Embryonic facial prominence (tissue), 1 donor: Measurements from ENCODE around the gene OLFML2A.
"Not testable (repeated sequence)": the region's sequence is repeated elsewhere in the genome, so short reads cannot be mapped to it uniquely, and the experiment has no call there.

Experiments used
- DNase-seq: peaks from one replicate; pipeline ENCODE4 v3.0.0-alpha.2; 2016; ENCODE audit errors: extremely low spot score

OLFML2A gene

GRCh38 chr9:124820698-124821623 lies 44.0 kb downstream of the OLFML2A start:
- no peak for DNase-seq

DNA sequence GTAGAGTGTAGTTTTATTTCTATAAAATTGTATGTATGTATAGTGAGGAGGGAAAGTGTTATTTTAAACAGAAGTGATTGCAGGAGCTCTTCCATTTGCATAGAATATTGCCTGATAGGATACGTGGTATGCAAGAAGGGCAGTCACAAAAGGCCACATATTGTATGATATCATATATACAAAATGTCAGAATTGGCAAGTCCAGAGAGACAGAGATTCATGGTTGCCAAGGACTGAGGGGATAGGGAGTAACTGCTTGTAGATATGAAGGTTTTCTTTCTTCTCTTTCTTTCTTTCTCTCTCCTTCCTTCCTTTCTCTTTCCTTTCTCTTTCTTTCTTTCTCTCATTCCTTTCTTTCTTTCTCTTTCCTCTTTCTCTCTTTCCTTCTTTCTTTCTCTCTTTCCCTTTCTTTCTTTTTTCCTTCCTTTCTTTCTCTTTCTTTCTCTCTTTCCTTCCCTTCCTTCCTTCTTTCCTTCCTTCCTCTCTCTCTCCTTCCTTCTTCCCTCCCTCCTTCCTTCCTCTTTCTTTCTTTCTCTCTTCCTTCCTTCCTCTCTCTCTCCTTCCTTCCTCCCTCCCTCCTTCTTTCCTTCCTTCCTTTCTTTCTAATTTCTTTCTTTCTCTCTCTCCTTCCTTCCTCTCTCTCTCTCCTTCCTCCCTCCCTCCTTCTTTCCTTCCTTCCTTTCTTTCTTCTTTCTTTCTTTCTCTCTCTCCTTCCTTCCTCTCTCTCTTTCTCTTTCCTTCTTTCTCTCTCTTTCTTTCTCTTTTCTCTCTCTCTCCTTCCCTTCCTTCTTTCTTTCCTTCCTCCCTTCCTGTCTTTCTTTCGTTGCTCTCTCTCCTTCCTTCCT lies 51.8 kb downstream of the OLFML2A start:
- no peak for DNase-seq

GRCh38 chr9:124829334-124829669 lies 52.4 kb downstream of the OLFML2A start:
- DNase-seq = no peak

DNA sequence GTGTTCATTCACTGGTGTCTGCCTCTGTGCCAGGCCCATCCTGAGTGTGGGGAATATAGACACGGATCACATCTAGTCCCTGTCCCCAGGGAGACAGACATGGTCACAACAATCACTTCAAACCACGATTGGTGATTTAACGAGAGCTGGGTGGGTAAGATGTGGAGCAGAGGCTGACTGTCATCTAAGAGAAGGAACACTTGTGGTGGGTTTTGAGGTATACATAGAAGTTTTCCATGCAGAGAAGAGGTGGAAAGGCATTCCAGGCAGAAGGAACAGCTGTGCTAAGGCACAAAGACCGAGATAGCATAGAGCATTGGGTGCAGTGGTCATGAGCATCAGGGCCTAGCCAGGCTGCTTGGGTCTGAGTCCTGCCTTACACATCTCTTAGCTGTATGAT lies 53.7 kb downstream of the OLFML2A start:
- no peak for DNase-seq

- no peak for DNase-seq
Observed at GRCh38 chr9:124831642-124832364, 54.9 kb downstream of the OLFML2A start.

DNA sequence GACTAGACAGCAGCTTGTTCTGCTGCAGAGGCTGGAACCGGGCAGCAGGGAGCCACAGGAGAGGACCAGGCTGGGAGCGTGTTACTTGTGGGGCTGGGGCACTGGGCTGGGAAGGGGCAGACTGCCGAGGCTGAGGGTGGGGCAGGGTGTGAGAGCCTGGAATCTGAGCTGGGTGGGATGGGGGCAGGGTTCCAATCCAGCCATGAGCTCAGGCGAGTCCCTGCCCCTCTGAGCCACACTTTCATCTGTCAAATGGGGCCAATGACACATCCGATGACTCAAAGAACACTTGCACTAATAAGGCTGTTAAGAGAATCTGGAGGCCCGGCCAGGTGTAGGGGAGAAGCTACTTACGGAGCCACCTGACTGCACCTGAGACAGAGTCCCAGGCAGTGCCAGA lies 57.7 kb downstream of the OLFML2A start:
- DNase-seq = no peak

DNA sequence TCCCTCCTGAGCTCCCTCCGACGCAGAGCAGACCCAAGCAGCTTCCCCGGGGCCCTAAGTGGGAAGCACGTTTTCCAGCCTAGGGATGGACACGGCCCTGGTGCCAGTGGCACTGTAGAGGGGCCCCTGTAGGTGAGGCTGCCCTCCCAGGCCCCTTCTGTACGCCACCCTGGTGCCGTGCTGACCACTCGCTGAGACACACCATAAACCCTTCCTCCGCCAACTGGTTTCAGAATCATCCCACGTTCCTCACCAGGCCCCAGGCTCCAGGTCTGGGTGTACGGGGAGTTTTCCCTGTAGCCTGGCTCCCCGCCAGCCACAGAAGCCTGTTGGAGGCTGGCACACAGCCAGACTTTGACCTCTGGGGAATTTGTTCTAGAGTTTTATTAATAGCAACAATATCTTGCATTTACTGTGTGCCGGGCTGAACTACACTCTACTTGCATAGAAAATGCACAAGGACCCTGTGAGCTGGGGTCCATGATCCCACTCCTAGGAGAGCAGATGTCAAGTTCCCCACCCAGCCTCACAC lies 58.2 kb downstream of the OLFML2A start:
- no peak for DNase-seq

DNA sequence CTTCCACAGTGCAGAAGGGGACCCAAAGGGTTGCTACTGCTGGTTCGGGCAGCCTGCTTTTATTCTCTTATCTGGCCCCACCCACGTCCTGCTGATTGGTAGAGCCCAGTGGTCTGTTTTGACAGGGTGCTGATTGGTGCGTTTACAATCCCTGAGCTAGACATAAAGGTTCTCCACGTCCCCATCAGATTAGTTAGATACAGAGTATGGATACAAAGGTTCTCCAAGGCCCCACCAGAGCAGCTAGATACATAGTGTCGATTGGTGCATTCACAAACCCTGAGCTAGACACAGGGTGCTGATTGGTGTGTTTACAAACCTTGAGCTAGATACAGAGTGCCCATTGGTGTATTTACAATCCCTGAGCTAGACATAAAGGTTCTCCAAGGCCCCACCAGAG lies 61.2 kb downstream of the OLFML2A start:
- not testable (repeated sequence) for DNase-seq

DNA sequence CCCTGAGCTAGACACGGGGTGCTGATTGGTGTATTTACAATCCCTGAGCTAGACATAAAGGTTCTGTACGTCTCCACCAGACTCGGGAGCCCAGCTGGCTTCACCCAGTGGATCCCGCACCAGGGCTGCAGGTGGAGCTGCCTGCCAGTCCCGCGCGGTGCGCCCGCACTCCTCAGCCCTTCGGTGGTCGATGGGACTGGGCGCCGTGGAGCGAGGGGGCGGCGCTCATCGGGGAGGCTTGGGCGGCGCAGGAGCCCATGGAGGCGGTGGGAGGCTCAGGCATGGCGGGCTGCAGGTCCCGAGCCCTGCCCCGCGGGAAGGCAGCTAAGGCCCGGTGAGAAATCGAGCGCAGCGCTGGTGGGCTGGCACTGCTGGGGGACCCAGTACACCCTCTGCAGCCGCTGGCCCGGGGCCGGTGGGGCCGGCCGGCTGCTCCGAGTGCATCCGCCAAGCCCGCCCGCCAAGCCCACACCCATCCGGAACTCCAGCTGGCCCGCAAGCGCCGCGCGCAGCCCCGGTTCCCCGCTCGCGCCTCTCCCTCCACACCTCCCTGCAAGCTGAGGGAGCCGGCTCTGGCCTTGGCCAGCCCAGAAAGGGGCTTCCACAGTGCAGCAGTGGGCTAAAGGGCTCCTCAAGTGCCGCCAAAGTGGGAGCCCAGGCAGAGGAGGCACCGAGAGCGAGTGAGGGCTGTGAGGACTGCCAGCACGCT lies 61.8 kb downstream of the OLFML2A start:
- DNase-seq = not testable (repeated sequence)

- no peak for DNase-seq
Observed at GRCh38 chr9:124839612-124840299, 62.8 kb downstream of the OLFML2A start.

DNA sequence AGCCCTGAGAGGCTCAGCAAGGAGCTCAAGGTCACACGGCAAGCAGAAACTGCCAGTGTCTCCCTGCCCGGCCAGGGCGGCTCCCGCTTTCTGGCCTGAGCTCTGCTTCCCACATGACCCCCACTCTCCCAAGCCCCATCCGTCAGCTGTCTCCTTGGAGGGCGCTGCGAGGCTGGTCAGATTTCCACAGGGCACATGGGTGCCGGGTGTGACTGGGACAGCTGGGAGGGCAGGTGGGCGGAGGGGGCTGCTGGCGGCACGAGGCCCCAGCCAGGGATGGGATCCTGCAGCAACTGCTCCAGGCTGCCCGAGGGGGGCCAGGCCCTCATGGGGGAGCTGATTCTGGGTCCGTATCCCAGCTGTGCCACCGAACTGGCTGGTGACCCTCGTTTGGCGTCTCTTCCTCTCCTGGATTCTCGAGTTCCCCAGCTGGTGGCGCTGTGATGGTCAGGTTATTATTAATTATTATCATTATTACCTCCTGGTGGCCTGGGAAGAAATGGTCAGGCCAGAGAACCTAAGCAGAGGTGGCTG lies 63.4 kb downstream of the OLFML2A start:
- no peak for DNase-seq

DNA sequence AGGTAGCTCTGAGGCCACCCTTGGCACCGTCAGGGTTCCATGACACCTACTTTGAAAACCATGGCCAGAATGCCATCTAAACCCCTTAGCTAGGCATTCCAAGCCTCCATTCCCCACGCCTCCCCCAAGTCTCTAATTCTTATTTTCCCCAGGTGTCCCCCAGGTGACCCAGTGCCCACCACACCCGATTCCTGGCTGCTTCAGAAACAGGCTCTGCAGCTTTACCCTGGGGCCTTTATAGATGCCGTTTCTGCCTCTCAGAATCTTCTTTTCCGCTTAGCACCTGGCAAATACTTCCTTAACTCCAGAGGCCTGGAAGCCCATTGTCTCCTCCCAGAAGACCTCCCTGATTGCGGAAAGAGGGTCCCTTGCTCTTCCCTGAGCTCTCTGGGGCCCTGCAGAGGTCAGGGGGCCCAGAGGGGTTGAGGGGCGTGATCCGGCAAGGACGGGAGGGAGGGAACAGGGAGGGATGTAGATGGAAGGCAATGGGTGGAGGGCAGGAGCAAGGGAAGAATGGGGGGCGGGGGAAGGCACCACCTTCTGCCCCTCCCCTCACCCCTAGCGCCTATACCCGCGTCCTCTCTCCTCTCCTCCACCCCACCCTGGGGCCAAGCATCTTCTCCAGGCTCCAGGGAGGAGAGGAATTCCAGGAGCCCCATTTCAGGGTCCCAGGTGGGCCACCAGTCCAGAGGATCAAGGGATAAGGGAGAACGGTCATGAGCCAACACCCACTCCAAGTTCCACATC lies 64.3 kb downstream of the OLFML2A start:
- no peak for DNase-seq

DNA sequence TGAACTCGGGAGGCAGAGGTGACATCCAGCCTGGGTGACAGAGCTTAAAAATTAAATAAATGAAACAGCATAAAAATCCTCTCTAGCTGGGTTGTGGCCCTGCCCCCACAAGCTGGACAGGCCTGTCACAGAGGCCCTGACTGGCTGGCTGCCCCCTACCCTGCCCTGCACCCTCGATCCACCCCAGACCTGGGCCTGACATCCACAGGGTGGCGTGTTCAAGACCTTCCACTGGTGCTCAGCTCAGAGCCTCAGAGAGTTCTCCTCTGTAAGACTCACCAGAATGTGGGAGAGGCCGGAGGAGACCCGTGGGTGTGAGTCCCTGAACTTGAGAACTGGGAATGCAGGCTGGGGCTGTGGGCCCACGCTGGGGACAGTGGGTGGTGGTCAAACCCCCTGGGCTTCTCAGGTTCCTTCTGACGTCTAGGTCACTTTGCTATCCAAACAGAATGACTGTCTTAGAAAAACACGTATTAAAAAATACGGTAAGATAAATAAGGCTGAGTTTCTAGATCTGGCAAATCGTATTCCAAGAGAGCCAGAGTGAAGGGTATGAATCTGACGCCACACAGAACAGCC lies 66.6 kb downstream of the OLFML2A start:
- DNase-seq = no peak

GRCh38 chr9:124844291-124844690 lies 67.4 kb downstream of the OLFML2A start:
- DNase-seq = no peak

- not testable (repeated sequence) for DNase-seq
Observed at GRCh38 chr9:124846467-124846866, 69.5 kb downstream of the OLFML2A start.

DNA sequence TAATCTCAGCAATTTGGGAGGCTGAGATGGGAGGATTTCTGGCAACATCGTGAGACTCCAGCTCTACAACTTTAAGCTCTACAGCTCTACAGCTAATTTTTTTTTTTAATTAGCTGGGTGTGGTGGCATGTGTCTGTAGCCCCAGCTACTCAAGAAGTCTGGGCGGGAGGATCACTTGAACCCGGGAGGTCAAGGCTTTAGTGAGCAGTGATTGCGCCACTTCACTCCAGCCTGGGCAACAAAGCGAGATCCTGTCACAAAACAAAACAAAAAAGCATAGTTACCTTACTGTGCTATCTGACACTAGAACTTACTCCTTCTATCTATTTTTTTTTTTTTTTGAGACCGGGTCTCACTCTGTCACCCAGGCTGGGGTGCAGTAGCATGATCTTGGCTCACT lies 70.0 kb downstream of the OLFML2A start:
- DNase-seq = no peak

- no peak for DNase-seq
Observed at GRCh38 chr9:124849801-124850200, 72.9 kb downstream of the OLFML2A start.

- DNase-seq = no peak
Observed at GRCh38 chr9:124852121-124852828, 75.3 kb downstream of the OLFML2A start.
